Nephron (organoid): Measurements from ENCODE around the gene PIK3C2G.

Experiments
- H3K27ac Mint-ChIP-seq, 3 experiments: 2 replicates each; pipeline ENCODE4 v1.8.0; 2020; ENCODE audit warnings: mixed read lengths in 3 of 3, mild to moderate bottlenecking in 2 of 3, moderate library complexity in 1 of 3
- H3K27me3 Mint-ChIP-seq: 2 replicates; pipeline ENCODE4 v1.8.0; 2021; ENCODE audit warnings: low read depth, mild to moderate bottlenecking, moderate library complexity, mixed read lengths
- H3K36me3 Mint-ChIP-seq: 2 replicates; pipeline ENCODE4 v1.8.0; 2020; ENCODE audit warnings: low read depth, mixed read lengths
- H3K4me1 Mint-ChIP-seq: 2 replicates; pipeline ENCODE4 v1.8.0; 2020; ENCODE audit warnings: mixed read lengths
- H3K4me3 Mint-ChIP-seq, 3 experiments: 2 replicates each; pipeline ENCODE4 v1.8.0; 2020; ENCODE audit warnings: mild to moderate bottlenecking in 3 of 3, mixed read lengths in 3 of 3, moderate library complexity in 2 of 3
- H3K9me3 Mint-ChIP-seq: 2 replicates; pipeline ENCODE4 v1.8.0; 2020; ENCODE audit warnings: mixed read lengths
- TF ChIP-seq, protein P1 (sequence below), 3 experiments: fragments of 200-600 bp; sonication (generic); IDR thresholded peaks; one replicate each; pipeline ENCODE4 v1.5.0; 2021; ENCODE audit warnings: antibody characterized with exemption in 3 of 3; ENCODE audit not compliant: unreplicated experiment in 3 of 3

Gene PIK3C2G

GRCh38 chr12:18373181-18373580 lies 111.9 kb downstream of the PIK3C2G start:
- no peak overlapping the region for H3K4me3 Mint-ChIP-seq
- TF ChIP-seq, protein P1, sequence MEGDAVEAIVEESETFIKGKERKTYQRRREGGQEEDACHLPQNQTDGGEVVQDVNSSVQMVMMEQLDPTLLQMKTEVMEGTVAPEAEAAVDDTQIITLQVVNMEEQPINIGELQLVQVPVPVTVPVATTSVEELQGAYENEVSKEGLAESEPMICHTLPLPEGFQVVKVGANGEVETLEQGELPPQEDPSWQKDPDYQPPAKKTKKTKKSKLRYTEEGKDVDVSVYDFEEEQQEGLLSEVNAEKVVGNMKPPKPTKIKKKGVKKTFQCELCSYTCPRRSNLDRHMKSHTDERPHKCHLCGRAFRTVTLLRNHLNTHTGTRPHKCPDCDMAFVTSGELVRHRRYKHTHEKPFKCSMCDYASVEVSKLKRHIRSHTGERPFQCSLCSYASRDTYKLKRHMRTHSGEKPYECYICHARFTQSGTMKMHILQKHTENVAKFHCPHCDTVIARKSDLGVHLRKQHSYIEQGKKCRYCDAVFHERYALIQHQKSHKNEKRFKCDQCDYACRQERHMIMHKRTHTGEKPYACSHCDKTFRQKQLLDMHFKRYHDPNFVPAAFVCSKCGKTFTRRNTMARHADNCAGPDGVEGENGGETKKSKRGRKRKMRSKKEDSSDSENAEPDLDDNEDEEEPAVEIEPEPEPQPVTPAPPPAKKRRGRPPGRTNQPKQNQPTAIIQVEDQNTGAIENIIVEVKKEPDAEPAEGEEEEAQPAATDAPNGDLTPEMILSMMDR (IDR thresholded peaks at IDR 0.05; ENCODE audit: unreplicated experiment in 3 of 3) = no peak
- peaks cover 8% of the 10 kb centered on the region for H3K9me3 Mint-ChIP-seq
- H3K36me3 Mint-ChIP-seq = no peaks in the 10 kb centered on the region
- H3K4me1 Mint-ChIP-seq = no peaks in the 10 kb centered on the region
- no peak overlapping the region for H3K27ac Mint-ChIP-seq
- H3K27me3 Mint-ChIP-seq = no peaks in the 10 kb centered on the region

GRCh38 chr12:18375131-18375530 lies 113.8 kb downstream of the PIK3C2G start:
- no peaks in the 10 kb centered on the region for H3K4me1 Mint-ChIP-seq
- TF ChIP-seq, protein P1 (IDR thresholded peaks at IDR 0.05; ENCODE audit: unreplicated experiment in 3 of 3) = no peak
- no peaks in the 10 kb centered on the region for H3K27me3 Mint-ChIP-seq
- H3K27ac Mint-ChIP-seq = no peak overlapping the region
- H3K36me3 Mint-ChIP-seq = no peaks in the 10 kb centered on the region
- H3K4me3 Mint-ChIP-seq = no peak overlapping the region
- H3K9me3 Mint-ChIP-seq = peaks cover 12% of the 10 kb centered on the region

DNA sequence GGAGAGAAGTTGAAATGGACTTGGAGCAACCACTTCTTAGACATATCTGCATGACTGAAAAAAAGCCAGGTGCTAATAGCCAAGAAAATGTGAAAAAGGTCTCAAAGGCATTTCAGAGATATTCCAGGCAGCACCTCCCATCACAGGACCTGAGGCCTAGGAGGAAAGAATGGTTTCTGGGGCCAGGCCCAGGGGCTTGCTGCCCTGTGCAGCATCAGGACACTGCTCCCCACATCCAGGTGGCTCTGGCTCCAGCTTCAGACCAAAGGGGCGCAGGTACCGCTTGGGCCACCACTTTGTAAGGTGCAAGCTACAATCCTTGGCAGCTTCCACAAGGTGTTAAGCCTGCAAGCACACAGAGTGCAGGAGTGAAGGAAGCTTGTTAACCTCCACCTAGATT lies 114.3 kb downstream of the PIK3C2G start:
- Mint-ChIP-seq H3K4me1 (no peaks in the 10 kb centered on the region), H3K36me3 (no peaks in the 10 kb centered on the region), H3K9me3 (peaks cover 13% of the 10 kb centered on the region), H3K27me3 (no peaks in the 10 kb centered on the region), H3K4me3 (no peak overlapping the region), H3K27ac (no peak overlapping the region)
- TF ChIP-seq, protein P1 (IDR thresholded peaks at IDR 0.05; ENCODE audit: unreplicated experiment in 3 of 3) = no peak

GRCh38 chr12:18382236-18382885 lies 121.0 kb downstream of the PIK3C2G start:
- Mint-ChIP-seq H3K27ac (peak overlapping the region; percentile 57 to 81 (median 78)), H3K36me3 (no peaks in the 10 kb centered on the region), H3K4me3 (no peak overlapping the region), H3K27me3 (no peaks in the 10 kb centered on the region), H3K9me3 (peaks cover 6% of the 10 kb centered on the region), H3K4me1 (peaks cover 11% of the 10 kb centered on the region)
- TF ChIP-seq, protein P1 (IDR thresholded peaks at IDR 0.05; ENCODE audit: unreplicated experiment in 3 of 3) = no peak

- H3K27ac Mint-ChIP-seq = peak overlapping the region; percentile 57 to 81 (median 78)
- H3K9me3 Mint-ChIP-seq = peaks cover 5% of the 10 kb centered on the region
- TF ChIP-seq, protein P1 (IDR thresholded peaks at IDR 0.05; ENCODE audit: unreplicated experiment in 3 of 3) = no peak
- H3K36me3 Mint-ChIP-seq = no peaks in the 10 kb centered on the region
- no peak overlapping the region for H3K4me3 Mint-ChIP-seq
- H3K27me3 Mint-ChIP-seq = no peaks in the 10 kb centered on the region
- H3K4me1 Mint-ChIP-seq = peaks cover 11% of the 10 kb centered on the region
Observed at GRCh38 chr12:18383203-18383602, 121.9 kb downstream of the PIK3C2G start.

DNA sequence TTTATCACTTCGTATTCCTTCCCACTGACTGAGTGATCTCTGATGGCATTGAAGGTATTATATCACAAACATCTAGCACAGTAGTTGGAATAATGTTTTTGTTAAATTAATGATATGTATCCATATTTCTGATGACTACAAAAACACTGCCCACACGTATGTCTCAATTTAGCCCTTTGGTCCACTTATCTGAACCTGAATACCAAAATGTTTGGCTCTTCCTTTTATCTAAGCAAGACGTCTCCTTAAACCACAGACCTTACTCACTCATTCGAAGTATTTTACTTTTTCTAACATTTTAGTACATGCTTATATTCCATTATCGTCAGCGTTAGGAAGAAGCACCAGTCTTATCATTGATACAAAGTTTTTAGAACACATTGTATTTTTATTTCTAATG lies 126.4 kb downstream of the PIK3C2G start:
- H3K9me3 Mint-ChIP-seq = no peaks in the 10 kb centered on the region
- no peaks in the 10 kb centered on the region for H3K36me3 Mint-ChIP-seq
- TF ChIP-seq, protein P1 (IDR thresholded peaks at IDR 0.05; ENCODE audit: unreplicated experiment in 3 of 3) = no peak
- H3K27me3 Mint-ChIP-seq = no peaks in the 10 kb centered on the region
- H3K4me1 Mint-ChIP-seq = peaks cover 21% of the 10 kb centered on the region
- no peak overlapping the region for H3K4me3 Mint-ChIP-seq
- peak overlapping the region in 2 of 3 experiments; percentile 7 to 8 for H3K27ac Mint-ChIP-seq
